GM19452 (cell line): Measurements from ENCODE around the gene ZSCAN18.

Source experiments
- ATAC-seq: cut with Tn5 transposase; IDR thresholded peaks from one replicate; pipeline ENCODE4 v1.9.1; 2021; ENCODE audit not compliant: unreplicated experiment

The ZSCAN18 gene

GRCh38 chr19:58086825-58087710 is 11.0 kb downstream of the ZSCAN18 start:
- ATAC-seq, result no peak

GRCh38 chr19:58085348-58085875 is 12.6 kb downstream of the ZSCAN18 start:
- no peak for ATAC-seq

GRCh38 chr19:58084596-58085347 is 13.3 kb downstream of the ZSCAN18 start:
- ATAC-seq, result no peak

GRCh38 chr19:58083021-58083420 is 15.0 kb downstream of the ZSCAN18 start:
- ATAC-seq, result no peak

GRCh38 chr19:58079792-58080191 is 18.2 kb downstream of the ZSCAN18 start:
- no peak for ATAC-seq

GRCh38 chr19:58067240-58067912 is 30.7 kb downstream of the ZSCAN18 start:
- ATAC-seq, result no peak

- no peak for ATAC-seq
Observed at GRCh38 chr19:58063712-58064111, 34.3 kb downstream of the ZSCAN18 start.

- ATAC-seq, result no peak
Observed at GRCh38 chr19:58060231-58060630, 37.8 kb downstream of the ZSCAN18 start.

- ATAC-seq, result no peak
Observed at GRCh38 chr19:58059671-58060078, 38.4 kb downstream of the ZSCAN18 start.

GRCh38 chr19:58059003-58059670 is 38.9 kb downstream of the ZSCAN18 start, which contains the start of gene ZNF135:
Gene ZNF135, plus strand, starts transcription at chr19:58059282. Its CDS starts 721 bp downstream, at chr19:58060003.
- no peak for ATAC-seq

- ATAC-seq, result no peak
Observed at GRCh38 chr19:58058467-58058866, 39.6 kb downstream of the ZSCAN18 start.

GRCh38 chr19:58056861-58057260 is 41.2 kb downstream of the ZSCAN18 start:
- no peak for ATAC-seq

- no peak for ATAC-seq
Observed at GRCh38 chr19:58056261-58056660, 41.8 kb downstream of the ZSCAN18 start.

GRCh38 chr19:58054901-58055874 is 42.8 kb downstream of the ZSCAN18 start:
- no peak for ATAC-seq

GRCh38 chr19:58053480-58054156 is 44.4 kb downstream of the ZSCAN18 start:
- ATAC-seq, result no peak

GRCh38 chr19:58052256-58052655 is 45.8 kb downstream of the ZSCAN18 start:
- no peak for ATAC-seq

- no peak for ATAC-seq
Observed at GRCh38 chr19:58047672-58048071, 50.4 kb downstream of the ZSCAN18 start.

- no peak for ATAC-seq
Observed at GRCh38 chr19:58046856-58047255, 51.2 kb downstream of the ZSCAN18 start.
